H9 (cell line): ENCODE results near the gene TGM2. TPM values are rescaled to one million over a fixed set of nuclear protein-coding genes. Genes with fewer than 3 reads are reported as not detected.
A peak's percentile ranks its signal among the peaks of the same experiment; 100 is the strongest.

Experiments
- DNase-seq: peaks from one replicate; pipeline ENCODE4 v3.0.0-alpha.2; 2017
- H2AFZ ChIP-seq: one replicate; pipeline ENCODE4 v1.6.1; 2013; ENCODE audit warnings: mild to moderate bottlenecking, low read length, control low read depth, moderate library complexity
- H2AK5ac ChIP-seq: 2 replicates; pipeline ENCODE4 v1.6.1; 2013; ENCODE audit warnings: low read length, control low read depth, mixed read lengths; ENCODE audit not compliant: insufficient read length
- H2BK120ac ChIP-seq: one replicate; pipeline ENCODE4 v1.6.1; 2013; ENCODE audit warnings: low read depth, mild to moderate bottlenecking, low read length, control low read depth, inconsistent platforms; ENCODE audit not compliant: poor library complexity, severe bottlenecking
- H2BK12ac ChIP-seq: 2 replicates; pipeline ENCODE4 v1.6.1; 2013; ENCODE audit warnings: low read length, control low read depth, mixed read lengths, low read depth; ENCODE audit not compliant: insufficient read length
- H2BK15ac ChIP-seq: 2 replicates; pipeline ENCODE4 v1.6.1; 2013; ENCODE audit warnings: low read depth, low read length, control low read depth
- H2BK20ac ChIP-seq: one replicate; pipeline ENCODE4 v1.6.1; 2013; ENCODE audit warnings: low read depth, mild to moderate bottlenecking, low read length, control low read depth, inconsistent platforms; ENCODE audit not compliant: poor library complexity, severe bottlenecking
- H2BK5ac ChIP-seq: 2 replicates; pipeline ENCODE4 v1.6.1; 2013; ENCODE audit warnings: low read length, control low read depth, mixed read lengths; ENCODE audit not compliant: insufficient read length
- H3K14ac ChIP-seq: 2 replicates; pipeline ENCODE4 v1.6.1; 2013; ENCODE audit warnings: low read length, control low read depth; ENCODE audit not compliant: insufficient read depth
- H3K18ac ChIP-seq: 2 replicates; pipeline ENCODE4 v1.6.1; 2013; ENCODE audit warnings: low read depth, mild to moderate bottlenecking, mixed read lengths, low read length, control low read depth; ENCODE audit not compliant: insufficient read length
- H3K23ac ChIP-seq: 2 replicates; pipeline ENCODE4 v1.6.1; 2013; ENCODE audit warnings: low read length, control low read depth, mixed read lengths, low read depth; ENCODE audit not compliant: insufficient read length
- H3K23me2 ChIP-seq: 2 replicates; pipeline ENCODE4 v1.6.1; 2013; ENCODE audit warnings: low read depth, mild to moderate bottlenecking, mixed read lengths, low read length, control low read depth; ENCODE audit not compliant: insufficient read length, poor library complexity, severe bottlenecking
- H3K27ac ChIP-seq: 2 replicates; pipeline ENCODE4 v1.5.1; 2013; ENCODE audit warnings: low read length, control low read depth, mixed read lengths, low read depth; ENCODE audit not compliant: insufficient read length
- H3K27me3 ChIP-seq: 2 replicates; pipeline ENCODE4 v1.6.1; 2013; ENCODE audit warnings: low read length, control low read depth, inconsistent platforms; ENCODE audit not compliant: insufficient read depth
- H3K4ac ChIP-seq: 2 replicates; pipeline ENCODE4 v1.6.1; 2013; ENCODE audit warnings: low read depth, mild to moderate bottlenecking, control low read depth, inconsistent platforms, low read length, moderate library complexity
- H3K4me1 ChIP-seq: 2 replicates; pipeline ENCODE4 v1.6.1; 2013; ENCODE audit warnings: low read length, control low read depth, inconsistent platforms; ENCODE audit not compliant: insufficient read depth
- H3K4me2 ChIP-seq: 2 replicates; pipeline ENCODE4 v1.6.1; 2013; ENCODE audit warnings: low read length, control low read depth, mixed read lengths; ENCODE audit not compliant: insufficient read length, insufficient read depth
- H3K56ac ChIP-seq: 2 replicates; pipeline ENCODE4 v1.6.1; 2013; ENCODE audit warnings: low read depth, mild to moderate bottlenecking, mixed read lengths, low read length, control low read depth; ENCODE audit not compliant: insufficient read length
- H3K79me1 ChIP-seq: 2 replicates; pipeline ENCODE4 v1.6.1; 2013; ENCODE audit warnings: low read depth, mild to moderate bottlenecking, moderate library complexity, low read length, control low read depth, inconsistent platforms; ENCODE audit not compliant: insufficient read depth, poor library complexity, severe bottlenecking
- H3K79me2 ChIP-seq: 2 replicates; pipeline ENCODE4 v1.6.1; 2013; ENCODE audit warnings: low read length, control low read depth, inconsistent platforms; ENCODE audit not compliant: insufficient read depth
- H3K9ac ChIP-seq: 2 replicates; pipeline ENCODE4 v1.6.1; 2013; ENCODE audit warnings: low read length, control low read depth, mixed read lengths; ENCODE audit not compliant: insufficient read length; ENCODE audit errors: extremely low read depth
- H3K9me3 ChIP-seq: one replicate; pipeline ENCODE4 v1.6.1; 2013; ENCODE audit warnings: low read depth, low read length, inconsistent platforms; ENCODE audit not compliant: control insufficient read depth
- H3T11ph ChIP-seq: one replicate; pipeline ENCODE4 v1.6.1; 2013; ENCODE audit warnings: mild to moderate bottlenecking, low read length, control low read depth, inconsistent platforms
- H4K20me1 ChIP-seq: one replicate; pipeline ENCODE4 v1.6.1; 2013; ENCODE audit not compliant: control insufficient read depth, insufficient read length, insufficient read depth
- H4K5ac ChIP-seq: 2 replicates; pipeline ENCODE4 v1.6.1; 2013; ENCODE audit warnings: low read depth, mild to moderate bottlenecking, mixed read lengths, low read length, control low read depth; ENCODE audit not compliant: insufficient read length
- H4K8ac ChIP-seq: replicated peaks from 2 replicates; pipeline ENCODE4 v1.6.1; 2013; ENCODE audit warnings: low read length, control low read depth, mixed read lengths, low read depth; ENCODE audit not compliant: insufficient read length
- H4K91ac ChIP-seq: 2 replicates; pipeline ENCODE4 v1.6.1; 2013; ENCODE audit warnings: low read depth, mild to moderate bottlenecking, moderate library complexity, mixed read lengths, low read length, control low read depth; ENCODE audit not compliant: insufficient read length
- H3K27ac Mint-ChIP-seq, 3 experiments: 2 replicates in 2 of 3; 3 replicates in 1 of 3; pipeline ENCODE4 v1.8.0; 2020 to 2021; ENCODE audit warnings: mixed read lengths in 3 of 3, mild to moderate bottlenecking in 1 of 3, moderate library complexity in 1 of 3
- H3K27me3 Mint-ChIP-seq: 2 replicates; pipeline ENCODE4 v1.8.0; 2021; ENCODE audit warnings: low read depth, mild to moderate bottlenecking, moderate library complexity, mixed read lengths
- H3K36me3 Mint-ChIP-seq, 3 experiments: 2 replicates in 2 of 3; 3 replicates in 1 of 3; pipeline ENCODE4 v1.8.0; 2020 to 2021; ENCODE audit warnings: low read depth in 3 of 3, mixed read lengths in 3 of 3; ENCODE audit not compliant: insufficient read depth in 1 of 3
- H3K4me1 Mint-ChIP-seq, 2 experiments: 2 replicates each; pipeline ENCODE4 v1.8.0; 2020; ENCODE audit warnings: mixed read lengths in 2 of 2
- H3K4me3 Mint-ChIP-seq, 2 experiments: 2 replicates in 1 of 2; 3 replicates in 1 of 2; pipeline ENCODE4 v1.8.0; 2020 to 2021; ENCODE audit warnings: mild to moderate bottlenecking in 2 of 2, mixed read lengths in 2 of 2, moderate library complexity in 1 of 2
- H3K9me3 Mint-ChIP-seq, 2 experiments: 2 replicates in 1 of 2; 3 replicates in 1 of 2; pipeline ENCODE4 v1.8.0; 2020; ENCODE audit warnings: mild to moderate bottlenecking in 2 of 2, mixed read lengths in 2 of 2, moderate library complexity in 1 of 2
- WGBS: extraction: QIAGEN DNeasy Blood & Tissue Kit; methylation state at CpG from one replicate; pipeline ENCODE4 v1.1.7; 2013; ENCODE audit warnings: missing lambda C conversion rate, low lambda C conversion rate, mixed read lengths; ENCODE audit not compliant: insufficient read length; ENCODE audit errors: extremely low coverage; 5-methylcytosine and 5-hydroxymethylcytosine counted together
- total RNA-seq: library from RNA; stranded (reverse); gene quantifications from 2 replicates; pipeline ENCODE4 v1.2.1, GENCODE V29; 2021
- TF ChIP-seq, protein P1 (sequence below): fragments of 200-600 bp; sonication (generic); conservative IDR thresholded peaks from 3 replicates; pipeline ENCODE4 v1.8.0; 2021; ENCODE audit warnings: antibody characterized with exemption, mild to moderate bottlenecking

The TGM2 gene
- total RNA-seq, 1 experiment from 2014 or later, result 1.1 TPM

DNA sequence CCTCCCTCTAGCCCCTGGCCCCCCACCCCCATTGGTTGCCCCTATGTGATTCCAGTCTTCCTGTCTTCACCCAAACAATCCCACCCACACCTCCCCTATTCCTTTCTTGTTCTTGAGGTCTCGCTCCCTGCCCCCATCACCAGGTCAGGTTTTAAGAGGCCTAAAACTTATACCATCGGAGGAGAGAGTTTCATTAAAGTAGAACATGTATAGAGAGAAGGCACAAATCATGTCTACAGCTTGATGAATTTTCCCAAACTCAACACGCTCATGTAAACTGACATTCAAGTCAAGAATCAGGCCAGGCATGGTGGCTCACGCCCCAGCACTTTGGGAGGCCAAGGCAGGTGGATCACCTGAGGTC is 44.5 kb downstream of the TGM2 start:
- no peak overlapping the region for H3K4ac ChIP-seq
- H3K56ac ChIP-seq, result no peak overlapping the region
- no peak for DNase-seq
- no peak overlapping the region for H3K4me2 ChIP-seq
- no peak overlapping the region for H2AK5ac ChIP-seq
- TF ChIP-seq, protein P1, sequence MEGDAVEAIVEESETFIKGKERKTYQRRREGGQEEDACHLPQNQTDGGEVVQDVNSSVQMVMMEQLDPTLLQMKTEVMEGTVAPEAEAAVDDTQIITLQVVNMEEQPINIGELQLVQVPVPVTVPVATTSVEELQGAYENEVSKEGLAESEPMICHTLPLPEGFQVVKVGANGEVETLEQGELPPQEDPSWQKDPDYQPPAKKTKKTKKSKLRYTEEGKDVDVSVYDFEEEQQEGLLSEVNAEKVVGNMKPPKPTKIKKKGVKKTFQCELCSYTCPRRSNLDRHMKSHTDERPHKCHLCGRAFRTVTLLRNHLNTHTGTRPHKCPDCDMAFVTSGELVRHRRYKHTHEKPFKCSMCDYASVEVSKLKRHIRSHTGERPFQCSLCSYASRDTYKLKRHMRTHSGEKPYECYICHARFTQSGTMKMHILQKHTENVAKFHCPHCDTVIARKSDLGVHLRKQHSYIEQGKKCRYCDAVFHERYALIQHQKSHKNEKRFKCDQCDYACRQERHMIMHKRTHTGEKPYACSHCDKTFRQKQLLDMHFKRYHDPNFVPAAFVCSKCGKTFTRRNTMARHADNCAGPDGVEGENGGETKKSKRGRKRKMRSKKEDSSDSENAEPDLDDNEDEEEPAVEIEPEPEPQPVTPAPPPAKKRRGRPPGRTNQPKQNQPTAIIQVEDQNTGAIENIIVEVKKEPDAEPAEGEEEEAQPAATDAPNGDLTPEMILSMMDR, result no peak
- no peaks in the 10 kb centered on the region for H3K79me1 ChIP-seq
- H4K5ac ChIP-seq, result no peak overlapping the region
- no peak overlapping the region for H2BK120ac ChIP-seq
- H2BK15ac ChIP-seq, result no peak overlapping the region
- no peak overlapping the region for H3K18ac ChIP-seq
- no peak overlapping the region for H3K4me3 Mint-ChIP-seq
- H3K36me3 Mint-ChIP-seq, result no peaks in the 10 kb centered on the region
- H2AFZ ChIP-seq, result no peak overlapping the region
- no CpG with 5 or more reads among the region's 4 CpGs for WGBS
- no peaks in the 10 kb centered on the region for H3K27me3 ChIP-seq
- H3K4me1 Mint-ChIP-seq, result peaks cover 5 to 6% of the 10 kb centered on the region in 2 experiments; a peak in 2 of 4 replicates
- no peak overlapping the region for H2BK12ac ChIP-seq
- H3K27ac Mint-ChIP-seq, result peak overlapping the region in 1 of 3 experiments; percentile 30; a peak in 1 of 7 replicates
- no peak overlapping the region for H3K14ac ChIP-seq
- H4K8ac ChIP-seq, result no peak overlapping the region
- no peak overlapping the region for H4K91ac ChIP-seq
- no peaks in the 10 kb centered on the region for H3K23me2 ChIP-seq
- H3K9ac ChIP-seq, result no peak overlapping the region
- H3K9me3 Mint-ChIP-seq, result no peaks in the 10 kb centered on the region
- H3K27ac ChIP-seq, result no peak overlapping the region
- no peaks in the 10 kb centered on the region for H3K79me2 ChIP-seq
- no peak overlapping the region for H3T11ph ChIP-seq
- H3K4me1 ChIP-seq, result no peaks in the 10 kb centered on the region; the same call in 1 of the 2 replicates
- no peaks in the 10 kb centered on the region for H3K27me3 Mint-ChIP-seq
- no peak overlapping the region for H3K23ac ChIP-seq
- no peaks in the 10 kb centered on the region for H4K20me1 ChIP-seq
- no peaks in the 10 kb centered on the region for H3K9me3 ChIP-seq
- H2BK20ac ChIP-seq, result no peak overlapping the region
- no peak overlapping the region for H2BK5ac ChIP-seq
